Retinal pigment epithelial cell (primary cell): ENCODE data around the gene KRTAP4-9.
"Not testable (repeated sequence)": the region's sequence is repeated elsewhere in the genome, so short reads cannot be mapped to it uniquely, and the experiment has no call there.

Source experiments
- DNase-seq: peaks from one replicate; pipeline ENCODE4 v3.0.0-alpha.2; 2010; ENCODE audit warnings: low read depth
- H3K4me3 ChIP-seq: 2 replicates; pipeline ENCODE4 v1.5.1; 2011; ENCODE audit warnings: mild to moderate bottlenecking, low read length, control low read depth, moderate library complexity
- TF ChIP-seq, protein P1 (sequence below): conservative IDR thresholded peaks from 2 replicates; pipeline ENCODE4 v1.5.1; 2011; ENCODE audit warnings: low read depth, low read length, control low read depth, inconsistent platforms

KRTAP4-9 gene

DNA sequence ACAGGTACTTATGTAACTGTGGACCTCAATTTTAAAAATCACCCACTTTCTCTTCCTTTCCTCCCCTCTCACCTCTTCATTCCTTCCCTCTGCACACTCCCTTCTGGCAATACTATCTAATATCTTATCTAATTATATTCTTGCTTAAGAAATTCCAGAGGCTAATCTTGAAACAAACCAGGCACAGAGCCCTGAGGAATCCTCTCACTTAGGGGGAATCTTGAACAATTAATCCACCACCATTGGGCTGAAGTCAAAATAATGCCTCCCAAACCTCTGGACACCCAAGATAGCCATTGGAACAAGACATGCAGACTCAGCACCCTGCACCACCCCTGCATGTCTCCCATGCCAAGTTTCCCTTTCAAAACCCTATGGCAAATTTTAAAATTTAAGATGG is 36.2 kb downstream of the KRTAP4-9 start:
- TF ChIP-seq, protein P1, sequence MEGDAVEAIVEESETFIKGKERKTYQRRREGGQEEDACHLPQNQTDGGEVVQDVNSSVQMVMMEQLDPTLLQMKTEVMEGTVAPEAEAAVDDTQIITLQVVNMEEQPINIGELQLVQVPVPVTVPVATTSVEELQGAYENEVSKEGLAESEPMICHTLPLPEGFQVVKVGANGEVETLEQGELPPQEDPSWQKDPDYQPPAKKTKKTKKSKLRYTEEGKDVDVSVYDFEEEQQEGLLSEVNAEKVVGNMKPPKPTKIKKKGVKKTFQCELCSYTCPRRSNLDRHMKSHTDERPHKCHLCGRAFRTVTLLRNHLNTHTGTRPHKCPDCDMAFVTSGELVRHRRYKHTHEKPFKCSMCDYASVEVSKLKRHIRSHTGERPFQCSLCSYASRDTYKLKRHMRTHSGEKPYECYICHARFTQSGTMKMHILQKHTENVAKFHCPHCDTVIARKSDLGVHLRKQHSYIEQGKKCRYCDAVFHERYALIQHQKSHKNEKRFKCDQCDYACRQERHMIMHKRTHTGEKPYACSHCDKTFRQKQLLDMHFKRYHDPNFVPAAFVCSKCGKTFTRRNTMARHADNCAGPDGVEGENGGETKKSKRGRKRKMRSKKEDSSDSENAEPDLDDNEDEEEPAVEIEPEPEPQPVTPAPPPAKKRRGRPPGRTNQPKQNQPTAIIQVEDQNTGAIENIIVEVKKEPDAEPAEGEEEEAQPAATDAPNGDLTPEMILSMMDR: no peak
- no peak overlapping the region for H3K4me3 ChIP-seq
- DNase-seq: no peak

DNA sequence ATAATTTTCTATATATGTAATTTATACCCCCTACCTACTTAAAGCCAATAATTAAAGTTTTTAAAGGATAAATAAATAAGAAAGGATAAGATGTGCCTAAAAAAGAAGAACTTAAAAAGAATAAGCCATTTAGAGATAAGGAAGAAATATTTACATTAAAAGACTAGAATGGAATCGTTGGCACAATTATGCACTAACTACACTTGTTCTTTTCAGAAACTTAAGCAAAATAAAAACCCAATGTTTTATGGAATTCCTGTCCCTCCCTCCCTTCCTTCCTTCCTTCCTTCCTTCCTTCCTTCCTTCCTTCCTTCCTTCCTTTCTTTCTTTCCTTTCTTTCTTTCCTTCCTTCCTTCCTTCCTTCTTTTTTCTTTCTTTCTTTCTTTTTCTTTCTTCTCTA is 39.7 kb downstream of the KRTAP4-9 start:
- H3K4me3 ChIP-seq: no peak overlapping the region
- TF ChIP-seq, protein P1: no peak
- no peak for DNase-seq

DNA sequence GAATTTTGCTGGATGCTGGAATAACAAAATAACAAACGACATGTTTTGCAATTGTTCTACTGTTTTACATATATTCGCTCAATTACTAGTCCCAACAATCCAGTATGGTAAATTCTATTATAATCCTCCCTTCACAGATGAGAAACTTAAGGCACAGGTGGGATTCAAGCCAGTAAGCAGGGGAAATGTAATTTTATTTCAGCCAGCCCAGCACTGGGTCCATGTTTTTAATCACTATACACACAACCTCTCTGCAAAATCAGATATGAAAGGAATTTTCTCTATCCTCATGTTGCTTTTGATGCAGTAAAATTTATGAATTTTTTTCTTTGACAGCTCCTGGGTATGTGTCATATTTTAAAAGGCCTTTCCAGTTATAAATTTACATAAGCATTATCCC is 40.1 kb downstream of the KRTAP4-9 start:
- no peak for DNase-seq
- TF ChIP-seq, protein P1: no peak
- no peak overlapping the region for H3K4me3 ChIP-seq

DNA sequence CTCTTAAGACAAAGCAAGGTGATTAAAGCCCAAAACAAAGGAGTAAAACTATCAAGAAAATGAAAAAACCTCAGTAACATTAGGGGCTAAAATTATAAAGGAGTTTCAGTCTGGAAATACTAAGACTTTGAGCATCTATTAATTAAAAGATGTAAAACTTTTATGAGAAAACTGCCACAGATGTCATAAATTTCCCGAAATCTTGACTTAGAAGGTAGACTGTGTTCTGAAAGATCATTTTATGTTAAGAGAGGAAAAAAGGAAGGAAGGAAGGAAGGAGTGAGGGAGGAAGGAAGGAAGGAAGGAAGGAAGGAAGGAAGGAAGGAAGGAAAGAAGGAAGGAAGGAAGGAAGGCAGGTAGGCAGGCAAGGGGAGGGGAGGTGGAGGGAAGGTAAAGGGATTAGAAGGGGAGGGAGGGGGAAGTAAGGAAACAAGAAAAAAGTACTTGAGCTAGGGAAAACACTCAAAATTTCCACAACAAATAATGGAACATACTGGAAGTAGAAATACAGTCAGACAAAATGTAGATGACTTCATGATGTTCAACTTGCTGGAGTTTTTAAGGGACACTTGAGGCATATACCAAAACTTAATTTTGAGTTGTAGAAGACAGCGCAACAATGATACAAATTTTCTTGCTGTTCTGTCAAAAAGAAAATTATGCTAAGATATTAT is 42.5 kb downstream of the KRTAP4-9 start:
- TF ChIP-seq, protein P1: no peak
- H3K4me3 ChIP-seq: no peak overlapping the region
- DNase-seq: no peak

DNA sequence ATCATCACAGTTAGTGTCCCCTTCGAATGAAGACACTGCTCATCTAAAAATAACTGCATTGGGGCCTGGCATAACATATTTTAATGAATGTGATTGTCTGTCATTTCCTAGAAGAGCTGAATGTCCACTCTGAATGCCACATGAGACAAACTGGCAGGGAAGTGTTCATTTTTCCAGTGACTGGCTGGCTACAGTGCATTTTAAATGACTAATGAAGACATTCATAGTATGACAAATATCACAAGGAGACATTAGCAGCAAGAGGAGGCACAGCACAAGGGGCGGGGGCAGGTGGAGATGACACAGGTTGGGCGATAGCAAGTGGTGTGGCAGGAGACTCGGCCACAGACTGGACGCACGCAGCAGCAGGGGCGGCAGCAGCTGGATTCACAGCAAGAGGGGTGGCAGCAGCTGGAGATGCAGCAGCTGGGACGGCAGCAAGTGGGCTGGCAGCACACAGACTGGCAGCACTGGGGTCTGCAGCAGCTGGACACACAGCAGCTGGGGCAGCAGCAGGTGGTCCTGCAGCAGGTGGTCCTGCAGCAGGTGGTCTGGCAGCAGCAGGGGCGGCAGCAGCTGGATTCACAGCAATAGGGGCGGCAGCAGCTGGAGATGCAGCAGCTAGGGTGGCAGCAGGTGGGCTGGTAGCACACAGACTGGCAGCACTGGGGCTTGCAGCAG is 43.9 kb downstream of the KRTAP4-9 start:
- not testable (repeated sequence) for DNase-seq, H3K4me3 ChIP-seq

DNA sequence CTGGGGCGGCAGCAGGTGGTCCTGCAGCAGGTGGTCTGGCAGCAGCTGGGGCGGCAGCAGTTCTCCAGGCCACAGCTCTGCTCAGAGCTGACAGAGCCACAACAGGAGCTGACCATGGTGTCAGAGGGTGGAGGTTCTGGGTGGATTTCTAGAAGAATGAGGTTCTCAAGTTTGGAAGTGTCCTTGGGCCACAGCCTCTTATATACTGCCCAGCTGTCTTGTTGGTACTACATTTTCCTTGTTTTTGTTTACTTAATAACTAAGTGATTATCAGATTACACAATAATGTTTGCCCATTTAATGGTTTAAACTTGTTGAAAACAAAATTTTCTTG is 44.4 kb downstream of the KRTAP4-9 start, which contains the start of gene KRTAP4-5:
Gene KRTAP4-5 (minus strand): TSS at position 174 of the 334 bp plus-strand sequence. CDS start 58 bp downstream, at position 116.
- DNase-seq: no peak
- TF ChIP-seq, protein P1: no peak

DNA sequence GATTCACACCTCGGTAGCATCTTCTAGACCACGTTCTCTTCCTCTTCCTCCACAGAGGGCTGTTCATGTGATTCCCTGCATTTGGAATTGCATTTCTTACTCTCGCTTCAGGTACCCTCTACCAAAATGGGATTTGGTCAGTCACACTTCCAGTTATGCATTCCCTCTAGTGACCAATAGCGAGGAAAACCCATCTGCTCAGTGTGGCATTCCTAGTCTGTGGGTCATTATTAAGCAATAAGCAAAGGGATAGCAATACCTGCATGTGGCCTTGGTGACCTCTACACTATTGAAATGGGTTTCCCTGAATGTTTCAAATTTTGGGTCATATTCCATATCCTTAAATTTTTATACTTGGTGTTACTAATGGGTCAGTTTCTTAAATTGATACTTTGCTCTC is 44.8 kb downstream of the KRTAP4-9 start:
- DNase-seq: no peak
- no peak overlapping the region for H3K4me3 ChIP-seq
- TF ChIP-seq, protein P1: no peak

More for the DNA sequence above, 44.4 kb downstream of the KRTAP4-9 start, which contains the start of gene KRTAP4-5:
- H3K4me3 ChIP-seq: no peak within 1 kb of the TSS
